ENCODE measurements around the gene HCN1.

DNA sequence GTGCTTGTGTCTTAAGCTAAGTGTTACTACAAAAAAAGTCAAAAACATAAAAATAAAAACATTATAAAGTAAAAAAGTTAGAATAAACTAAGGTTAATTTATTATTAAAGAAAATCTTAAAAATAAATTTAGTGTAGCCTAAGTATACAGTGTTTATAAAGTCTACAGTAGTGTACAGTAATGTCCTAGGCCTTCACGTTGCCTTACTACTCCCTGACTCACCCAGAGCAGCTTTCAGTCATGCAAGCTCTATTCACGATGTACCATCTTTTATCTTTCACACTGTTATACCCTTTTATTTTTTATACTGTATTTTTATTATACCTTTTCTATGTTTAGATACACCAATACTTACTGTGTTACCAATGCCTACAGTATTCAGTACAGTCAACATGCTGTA lies 288.1 kb downstream of the HCN1 start:
- TF ChIP-seq POLR2A (IDR thresholded peaks at IDR 0.05; ENCODE audit: low read length) (no peak), GATA1 (IDR thresholded peaks at IDR 0.05; ENCODE audit: low read depth, low read length) (no peak)
